MM.1S (cell line): ENCODE results near the gene KCNMA1.

Source experiments
- DNase-seq: peaks from one replicate; pipeline ENCODE4 v3.0.0-alpha.2; 2015
- H2AFZ ChIP-seq: fragments of 300-600 bp; sonication (generic); 2 replicates; pipeline ENCODE4 v1.6.0; 2016; ENCODE audit warnings: antibody characterized with exemption, low read length
- H3F3A ChIP-seq: fragments of 300-600 bp; sonication (generic); 2 replicates; pipeline ENCODE4 v1.6.1; 2016; ENCODE audit warnings: mild to moderate bottlenecking, antibody characterized with exemption, low read length, moderate library complexity, mixed read lengths; ENCODE audit not compliant: insufficient read depth
- H3K27ac ChIP-seq: fragments of 300-600 bp; sonication (generic); 2 replicates; pipeline ENCODE4 v1.5.1; 2016; ENCODE audit warnings: mild to moderate bottlenecking, low read length
- H3K27me3 ChIP-seq: fragments of 300-600 bp; sonication (generic); replicated peaks from 2 replicates; pipeline ENCODE4 v1.6.0; 2016; ENCODE audit warnings: low read length; ENCODE audit not compliant: insufficient read depth
- H3K36me3 ChIP-seq: fragments of 300-600 bp; sonication (generic); replicated peaks from 2 replicates; pipeline ENCODE4 v1.6.1; 2016; ENCODE audit warnings: mild to moderate bottlenecking, low read length, mixed read lengths; ENCODE audit not compliant: insufficient read depth
- H3K4me1 ChIP-seq: fragments of 300-600 bp; sonication (generic); 2 replicates; pipeline ENCODE4 v1.6.1; 2016; ENCODE audit warnings: low read length, mixed read lengths
- H3K4me2 ChIP-seq: fragments of 300-600 bp; sonication (generic); 2 replicates; pipeline ENCODE4 v1.6.0; 2016; ENCODE audit warnings: low read depth, low read length
- H3K4me3 ChIP-seq: fragments of 300-600 bp; sonication (generic); 2 replicates; pipeline ENCODE4 v1.5.1; 2016; ENCODE audit warnings: low read length, mixed read lengths
- H3K79me2 ChIP-seq: fragments of 300-600 bp; sonication (generic); 2 replicates; pipeline ENCODE4 v1.6.1; 2016; ENCODE audit warnings: mixed run types, low read length, mixed read lengths
- H3K9ac ChIP-seq: fragments of 300-600 bp; sonication (generic); 2 replicates; pipeline ENCODE4 v1.6.1; 2016; ENCODE audit warnings: low read length, mixed read lengths
- H3K9me2 ChIP-seq: fragments of 300-600 bp; sonication (generic); replicated peaks from 2 replicates; pipeline ENCODE4 v1.6.1; 2016; ENCODE audit warnings: mild to moderate bottlenecking, low read length, mixed read lengths; ENCODE audit not compliant: insufficient read depth
- H3K9me3 ChIP-seq: fragments of 300-600 bp; sonication (generic); replicated peaks from 2 replicates; pipeline ENCODE4 v1.6.1; 2016; ENCODE audit warnings: mild to moderate bottlenecking, low read length, mixed read lengths; ENCODE audit not compliant: insufficient read depth
- H4K20me1 ChIP-seq: fragments of 300-600 bp; sonication (generic); 2 replicates; pipeline ENCODE4 v1.6.1; 2016; ENCODE audit warnings: mild to moderate bottlenecking, low read length, moderate library complexity, mixed read lengths; ENCODE audit not compliant: insufficient read depth
- EZH2 ChIP-seq: fragments of 300-600 bp; sonication (generic); optimal IDR thresholded peaks from 2 replicates; pipeline ENCODE3; 2017; ENCODE audit warnings: low read depth, mild to moderate bottlenecking, antibody characterized with exemption, low read length, mixed read lengths
- EZH2phosphoT487 ChIP-seq: fragments of 300-600 bp; sonication (generic); IDR thresholded peaks from 2 replicates; pipeline ENCODE4 v1.6.1; 2018; ENCODE audit warnings: antibody characterized with exemption, low read length
- TF ChIP-seq, protein P1 (sequence below): fragments of 300-600 bp; sonication (generic); IDR thresholded peaks from 2 replicates; pipeline ENCODE4 v1.5.1; 2016; ENCODE audit warnings: antibody characterized with exemption, low read length, mixed read lengths

Gene KCNMA1

DNA sequence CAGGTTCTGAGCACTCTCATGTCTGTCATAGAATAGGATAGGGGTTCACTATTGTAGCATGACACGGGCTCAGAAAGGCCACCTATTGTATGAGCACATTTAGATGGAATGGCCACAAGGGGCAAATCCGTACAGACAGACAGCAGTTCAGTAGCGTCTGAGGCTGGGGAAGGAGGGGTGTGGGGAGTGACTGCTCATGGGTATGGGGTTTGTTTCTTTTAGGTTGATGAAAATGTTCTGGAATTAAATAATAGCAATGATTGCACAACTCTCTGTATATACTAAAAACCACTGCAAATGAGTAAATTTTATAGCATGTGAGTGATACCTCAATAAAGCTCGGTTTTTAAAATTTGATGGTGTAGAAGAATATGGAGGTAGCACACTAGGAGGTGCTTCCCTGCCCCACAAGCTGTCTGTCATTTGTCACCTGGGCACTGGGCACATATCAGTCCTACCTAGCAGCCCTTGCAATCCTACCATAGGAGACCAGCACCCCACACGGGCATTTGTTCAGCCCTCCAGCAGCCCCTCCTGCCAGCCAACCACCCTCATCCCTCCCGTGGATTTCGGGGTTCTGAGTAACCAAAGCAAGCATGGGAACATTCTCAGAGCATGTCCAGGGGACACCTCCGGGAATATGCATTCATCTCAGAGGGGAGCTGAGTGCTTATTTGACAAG lies 35.2 kb downstream of the KCNMA1 start:
- no peak for TF ChIP-seq EZH2phosphoT487
- TF ChIP-seq EZH2, result no peak
- TF ChIP-seq, protein P1, sequence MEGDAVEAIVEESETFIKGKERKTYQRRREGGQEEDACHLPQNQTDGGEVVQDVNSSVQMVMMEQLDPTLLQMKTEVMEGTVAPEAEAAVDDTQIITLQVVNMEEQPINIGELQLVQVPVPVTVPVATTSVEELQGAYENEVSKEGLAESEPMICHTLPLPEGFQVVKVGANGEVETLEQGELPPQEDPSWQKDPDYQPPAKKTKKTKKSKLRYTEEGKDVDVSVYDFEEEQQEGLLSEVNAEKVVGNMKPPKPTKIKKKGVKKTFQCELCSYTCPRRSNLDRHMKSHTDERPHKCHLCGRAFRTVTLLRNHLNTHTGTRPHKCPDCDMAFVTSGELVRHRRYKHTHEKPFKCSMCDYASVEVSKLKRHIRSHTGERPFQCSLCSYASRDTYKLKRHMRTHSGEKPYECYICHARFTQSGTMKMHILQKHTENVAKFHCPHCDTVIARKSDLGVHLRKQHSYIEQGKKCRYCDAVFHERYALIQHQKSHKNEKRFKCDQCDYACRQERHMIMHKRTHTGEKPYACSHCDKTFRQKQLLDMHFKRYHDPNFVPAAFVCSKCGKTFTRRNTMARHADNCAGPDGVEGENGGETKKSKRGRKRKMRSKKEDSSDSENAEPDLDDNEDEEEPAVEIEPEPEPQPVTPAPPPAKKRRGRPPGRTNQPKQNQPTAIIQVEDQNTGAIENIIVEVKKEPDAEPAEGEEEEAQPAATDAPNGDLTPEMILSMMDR, result no peak
- Histone ChIP-seq H3K27me3 (no peaks in the 10 kb centered on the region), H2AFZ (no peak overlapping the region), H3F3A (peaks cover 19% of the 10 kb centered on the region), H3K9me3 (no peaks in the 10 kb centered on the region), H3K9ac (no peak overlapping the region), H3K9me2 (no peaks in the 10 kb centered on the region), H3K4me2 (no peak overlapping the region), H3K4me3 (no peak overlapping the region), H3K36me3 (no peaks in the 10 kb centered on the region), H3K79me2 (no peaks in the 10 kb centered on the region), H3K4me1 (peaks cover 27% of the 10 kb centered on the region), H3K27ac (no peak overlapping the region), H4K20me1 (no peaks in the 10 kb centered on the region)
- no peak for DNase-seq

DNA sequence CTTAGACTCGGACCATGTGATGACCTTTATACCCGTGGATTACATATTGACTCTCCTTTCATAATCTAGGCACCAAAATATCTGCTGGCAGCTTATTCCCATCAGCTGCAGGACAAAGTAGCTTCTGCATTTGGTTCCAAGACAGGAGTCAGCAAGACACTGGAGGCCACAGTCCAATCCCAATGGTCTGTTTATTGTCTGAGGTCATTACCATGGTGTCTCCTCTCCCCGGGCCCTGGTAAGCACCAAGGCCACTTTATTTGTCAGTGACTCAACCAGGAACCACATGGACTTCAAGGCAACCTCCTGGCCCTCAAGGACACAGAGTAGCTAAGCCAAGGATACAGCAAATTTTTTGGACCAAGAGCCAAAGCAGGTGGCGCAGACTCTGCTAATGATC lies 36.1 kb downstream of the KCNMA1 start:
- Histone ChIP-seq H3K4me1 (peaks cover 27% of the 10 kb centered on the region), H4K20me1 (no peaks in the 10 kb centered on the region), H3K36me3 (no peaks in the 10 kb centered on the region), H2AFZ (no peak overlapping the region), H3K79me2 (no peaks in the 10 kb centered on the region), H3K27ac (no peak overlapping the region), H3K4me3 (no peak overlapping the region), H3K4me2 (no peak overlapping the region), H3K9me2 (no peaks in the 10 kb centered on the region), H3F3A (peaks cover 19% of the 10 kb centered on the region), H3K9ac (no peak overlapping the region), H3K9me3 (no peaks in the 10 kb centered on the region), H3K27me3 (no peaks in the 10 kb centered on the region)
- DNase-seq, result no peak
- TF ChIP-seq, protein P1, result no peak
- no peak for TF ChIP-seq EZH2
- no peak for TF ChIP-seq EZH2phosphoT487

DNA sequence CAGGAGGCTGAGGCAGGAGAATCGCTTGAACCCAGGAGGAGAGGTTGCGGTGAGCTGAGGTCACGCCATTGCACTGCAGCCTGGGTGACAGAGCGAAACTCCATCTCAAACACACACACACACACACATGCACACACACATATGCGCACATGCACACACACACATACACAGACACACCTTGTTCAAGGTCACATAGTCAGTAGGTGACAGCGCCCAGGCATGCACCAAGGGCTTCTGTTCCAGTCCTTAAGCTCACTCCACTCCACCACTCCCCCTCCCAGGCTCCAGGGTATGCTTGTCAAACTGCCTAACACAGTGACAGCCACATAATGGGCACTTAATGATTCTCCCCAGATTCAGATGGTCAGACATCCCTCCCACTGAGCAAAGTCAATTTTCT lies 37.0 kb downstream of the KCNMA1 start:
- H3K79me2 ChIP-seq, result no peaks in the 10 kb centered on the region
- no peak for TF ChIP-seq EZH2
- no peak for TF ChIP-seq EZH2phosphoT487
- TF ChIP-seq, protein P1, result no peak
- no peaks in the 10 kb centered on the region for H3K9me2 ChIP-seq
- no peak for DNase-seq
- H3K27ac ChIP-seq, result no peak overlapping the region
- no peak overlapping the region for H3K9ac ChIP-seq
- H3K9me3 ChIP-seq, result no peaks in the 10 kb centered on the region
- no peak overlapping the region for H3K4me2 ChIP-seq
- no peaks in the 10 kb centered on the region for H3K36me3 ChIP-seq
- peaks cover 27% of the 10 kb centered on the region for H3K4me1 ChIP-seq
- H4K20me1 ChIP-seq, result no peaks in the 10 kb centered on the region
- peaks cover 19% of the 10 kb centered on the region for H3F3A ChIP-seq
- no peak overlapping the region for H3K4me3 ChIP-seq
- no peaks in the 10 kb centered on the region for H3K27me3 ChIP-seq
- H2AFZ ChIP-seq, result no peak overlapping the region
